GM12801 (cell line): ENCODE results near the gene SPATC1L.

ENCODE experiments used
- TF ChIP-seq, protein P1 (sequence below): IDR thresholded peaks from one replicate; pipeline ENCODE4 v1.5.1; 2011; ENCODE audit warnings: control low read depth; ENCODE audit not compliant: insufficient read length; ENCODE audit errors: extremely low read depth

Gene SPATC1L

DNA sequence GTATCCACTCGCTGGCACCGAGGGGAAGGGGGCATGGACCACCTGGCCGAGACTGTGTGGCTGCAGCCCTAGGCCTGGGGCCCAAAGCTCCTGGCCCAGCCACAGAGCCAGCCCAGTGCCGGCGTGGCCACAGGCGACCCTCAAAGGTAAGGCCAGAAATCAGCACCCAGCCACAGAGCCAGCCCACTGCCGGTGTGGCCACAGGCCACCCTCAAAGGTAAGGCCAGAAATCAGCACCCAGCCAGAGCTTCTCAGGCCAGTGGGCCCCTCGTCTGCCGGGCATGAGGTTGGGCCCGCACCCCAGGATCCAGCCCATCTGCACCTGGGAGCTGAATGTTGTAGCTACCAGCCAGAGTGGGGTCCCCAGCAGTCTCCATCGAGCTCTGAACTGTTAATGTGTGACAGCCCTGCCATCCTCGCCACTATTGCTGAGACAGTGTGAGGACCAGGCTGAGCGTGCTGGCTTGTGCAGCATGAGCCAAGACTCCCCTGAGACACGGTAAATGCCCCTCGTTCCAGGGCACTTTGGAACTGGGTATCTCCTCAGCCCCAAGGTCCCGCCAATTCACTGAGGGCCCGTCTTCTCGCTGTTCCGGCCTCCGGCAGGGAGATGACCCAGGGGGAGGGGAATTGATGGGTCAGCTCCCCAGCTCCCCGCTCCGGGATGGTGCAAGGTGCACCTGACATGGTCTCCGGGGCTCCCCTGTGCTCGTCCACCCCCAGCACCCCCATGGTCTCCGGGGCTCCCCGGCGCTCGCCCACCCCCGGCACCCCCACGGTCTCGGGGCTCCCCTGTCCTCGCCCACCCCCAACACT, 24.2 kb downstream of the SPATC1L start:
- TF ChIP-seq, protein P1, sequence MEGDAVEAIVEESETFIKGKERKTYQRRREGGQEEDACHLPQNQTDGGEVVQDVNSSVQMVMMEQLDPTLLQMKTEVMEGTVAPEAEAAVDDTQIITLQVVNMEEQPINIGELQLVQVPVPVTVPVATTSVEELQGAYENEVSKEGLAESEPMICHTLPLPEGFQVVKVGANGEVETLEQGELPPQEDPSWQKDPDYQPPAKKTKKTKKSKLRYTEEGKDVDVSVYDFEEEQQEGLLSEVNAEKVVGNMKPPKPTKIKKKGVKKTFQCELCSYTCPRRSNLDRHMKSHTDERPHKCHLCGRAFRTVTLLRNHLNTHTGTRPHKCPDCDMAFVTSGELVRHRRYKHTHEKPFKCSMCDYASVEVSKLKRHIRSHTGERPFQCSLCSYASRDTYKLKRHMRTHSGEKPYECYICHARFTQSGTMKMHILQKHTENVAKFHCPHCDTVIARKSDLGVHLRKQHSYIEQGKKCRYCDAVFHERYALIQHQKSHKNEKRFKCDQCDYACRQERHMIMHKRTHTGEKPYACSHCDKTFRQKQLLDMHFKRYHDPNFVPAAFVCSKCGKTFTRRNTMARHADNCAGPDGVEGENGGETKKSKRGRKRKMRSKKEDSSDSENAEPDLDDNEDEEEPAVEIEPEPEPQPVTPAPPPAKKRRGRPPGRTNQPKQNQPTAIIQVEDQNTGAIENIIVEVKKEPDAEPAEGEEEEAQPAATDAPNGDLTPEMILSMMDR: no peak

DNA sequence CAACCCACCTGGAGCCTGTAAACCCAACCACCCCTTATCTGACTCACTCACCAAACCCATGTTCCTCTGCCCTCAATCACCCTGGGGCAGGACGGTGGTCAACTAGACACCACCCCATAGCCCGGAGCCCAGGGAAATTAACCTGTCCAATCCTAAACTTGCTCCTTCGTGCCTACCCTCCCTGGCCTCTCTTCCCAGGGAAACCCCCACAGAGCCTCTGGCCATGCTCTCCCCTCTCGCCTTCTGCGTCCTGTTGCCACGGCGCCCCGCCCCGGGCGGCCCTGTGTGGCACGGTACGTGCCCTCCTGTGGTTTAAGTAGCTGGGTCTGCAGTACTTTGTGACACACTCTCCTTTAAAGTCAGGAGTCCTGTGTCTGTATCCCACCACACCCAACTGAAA, 24.9 kb downstream of the SPATC1L start:
- TF ChIP-seq, protein P1: no peak

DNA sequence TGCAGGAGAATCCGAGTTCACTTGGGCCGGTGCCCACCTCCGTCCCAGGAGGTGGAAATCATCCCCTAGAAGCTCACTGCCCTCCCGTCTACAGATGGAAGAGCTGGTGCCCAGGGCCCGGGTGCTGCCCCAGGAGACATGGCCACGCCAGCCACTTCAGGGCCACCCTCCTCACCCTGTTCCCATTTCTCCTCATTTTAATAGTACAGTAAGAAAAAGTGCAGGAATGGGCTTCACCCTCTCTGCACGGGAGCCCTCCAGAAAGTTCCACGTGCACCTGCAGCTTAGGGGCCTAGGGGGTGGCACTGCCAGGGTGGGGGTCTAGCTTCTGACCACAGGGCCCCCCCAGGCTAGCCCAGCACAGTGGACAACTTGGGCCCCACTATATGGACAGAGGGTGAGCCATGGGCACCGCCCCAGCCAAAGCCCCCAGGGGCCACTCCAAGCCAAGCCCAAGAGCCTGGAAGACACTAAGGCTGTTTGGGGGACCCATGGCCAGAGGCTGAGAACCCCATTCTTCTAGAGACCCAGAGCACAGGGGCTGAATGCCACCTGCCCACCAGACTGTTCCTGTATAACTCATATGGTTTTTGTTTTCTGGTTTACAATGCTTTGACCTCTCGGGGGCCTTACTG, 25.5 kb downstream of the SPATC1L start:
- TF ChIP-seq, protein P1: no peak

DNA sequence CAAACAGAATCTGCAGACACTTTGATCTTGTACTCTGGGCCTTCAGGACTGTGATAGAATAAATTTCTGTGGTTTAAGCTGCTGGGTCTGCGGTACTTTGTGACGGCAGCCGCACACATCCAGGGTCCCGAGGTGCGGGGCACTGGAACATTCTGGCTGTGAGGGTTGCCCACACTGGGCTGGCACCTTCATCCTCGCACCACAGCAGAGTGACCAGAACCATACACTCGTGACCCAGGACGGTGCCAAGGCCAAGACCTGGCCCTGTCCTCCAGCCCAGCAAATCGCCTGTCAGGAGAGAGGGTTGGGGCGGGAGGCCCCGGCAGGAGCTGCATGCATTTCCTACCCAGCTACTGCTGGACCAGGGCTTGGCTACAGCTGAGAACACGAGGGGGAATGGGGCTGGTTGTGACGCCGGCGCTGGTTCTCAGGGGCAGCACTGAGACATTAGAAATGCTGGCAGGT, 26.2 kb downstream of the SPATC1L start:
- TF ChIP-seq, protein P1: no peak

DNA sequence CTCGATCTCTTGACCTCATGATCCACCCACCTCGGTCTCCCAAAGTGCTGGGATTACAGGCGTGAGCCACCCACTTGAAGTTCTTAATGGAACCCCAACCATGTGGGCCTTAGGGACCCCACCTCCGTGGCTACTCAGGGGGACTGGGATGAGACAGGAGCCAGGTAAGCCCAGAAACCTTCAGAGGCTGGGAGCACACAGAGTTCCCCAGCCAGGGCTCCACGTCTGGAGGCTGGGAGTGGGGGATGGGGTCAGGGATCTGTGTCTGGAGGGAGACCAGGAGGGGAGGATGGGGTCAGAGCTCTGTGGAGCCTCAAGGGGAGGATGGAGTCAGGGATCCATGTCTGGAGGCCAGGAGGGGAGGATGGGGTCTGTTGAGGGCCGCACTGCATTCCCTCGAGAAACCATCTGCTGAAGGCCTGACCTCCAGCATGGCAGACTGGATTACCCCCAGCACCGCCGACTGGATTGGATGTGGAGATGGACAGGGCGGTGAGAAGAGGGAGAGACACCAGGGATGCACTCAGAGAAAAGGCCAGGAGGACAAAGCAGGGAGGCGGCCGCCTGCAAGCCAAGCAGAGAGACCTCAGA, 26.8 kb downstream of the SPATC1L start:
- TF ChIP-seq, protein P1: no peak

DNA sequence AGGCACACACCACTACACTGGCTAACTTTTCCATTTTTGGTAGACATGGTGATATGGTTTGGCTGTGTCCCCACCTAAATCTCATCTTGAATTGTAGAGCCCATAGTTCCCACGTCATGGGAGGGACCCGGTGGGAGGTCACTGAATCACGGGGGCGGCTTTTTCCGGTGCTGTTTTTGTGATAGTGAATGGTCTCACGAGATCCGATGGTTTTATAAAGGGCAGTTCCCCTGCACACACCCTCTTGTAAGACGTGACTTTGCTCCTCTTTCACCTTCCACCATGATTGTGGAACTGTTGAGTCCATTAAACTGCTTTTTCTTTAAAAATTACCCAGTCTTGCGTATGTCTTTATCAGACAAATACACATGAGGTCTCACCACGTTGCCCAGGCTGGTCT, 27.6 kb downstream of the SPATC1L start:
- TF ChIP-seq, protein P1: no peak

DNA sequence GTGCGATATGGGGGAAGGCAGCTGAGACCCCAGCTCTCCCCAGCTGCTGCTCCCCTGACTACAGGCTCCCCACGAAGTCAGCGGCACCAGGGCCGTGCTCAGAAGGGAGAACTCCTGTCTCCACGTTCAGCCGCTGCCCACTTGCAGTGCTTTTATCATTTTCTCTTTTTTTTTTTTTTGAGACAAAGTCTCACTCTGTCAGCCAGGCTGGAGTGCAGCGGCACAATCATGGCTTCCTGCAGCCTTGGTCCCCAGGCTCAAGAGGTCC, 27.9 kb downstream of the SPATC1L start:
- TF ChIP-seq, protein P1: no peak
